ENCODE results near the gene SHB. TPM values are rescaled to one million over a fixed set of nuclear protein-coding genes. Genes with fewer than 3 reads are reported as not detected.

Gene SHB
- total RNA-seq, 1 experiment from 2014 or later, result 28.7 TPM

GRCh38 chr9:37958154-37958553 is 110.9 kb downstream of the SHB start:
- 0 out of 2 replicates have a peak, but pooled peaks cover 4% of the 10 kb centered on the region for H4K20me1 ChIP-seq (ENCODE audit: insufficient read depth)
- H3K9me3 ChIP-seq (ENCODE audit: control insufficient read depth in 1 of 2, insufficient read depth in 1 of 2, low read depth in 1 of 2, low read length in 2 of 2), result no peaks in the 10 kb centered on the region
- DNase-seq (ENCODE audit: low read depth, low spot score), result no peak
- no peaks in the 10 kb centered on the region for H3K9me2 ChIP-seq (ENCODE audit: insufficient read depth)
- H3K4me1 ChIP-seq (ENCODE audit: control insufficient read depth in 1 of 2, insufficient read depth in 2 of 2, low read length in 2 of 2), result peaks cover 26 to 49% of the 10 kb centered on the region in 2 experiments
- no peak overlapping the region for H3K9ac ChIP-seq (ENCODE audit: low read length)
- no peak overlapping the region for H3K4me2 ChIP-seq (ENCODE audit: low read length)
- TF ChIP-seq ELF1 (IDR thresholded peaks at IDR 0.05; ENCODE audit: borderline replicate concordance, low read depth), result no peak
- TF ChIP-seq FOSL1 (IDR thresholded peaks at IDR 0.05; ENCODE audit: low read depth), result no peak
- TF ChIP-seq JUND (IDR thresholded peaks at IDR 0.05), result no peak
- TF ChIP-seq SIN3A (IDR thresholded peaks at IDR 0.05; ENCODE audit: low read depth), result no peak
- TF ChIP-seq SP1 (IDR thresholded peaks at IDR 0.05; ENCODE audit: low read depth), result no peak
- TF ChIP-seq RAD21 (IDR thresholded peaks at IDR 0.05; ENCODE audit: low read depth), result no peak
- no peak for TF ChIP-seq EZH2 (IDR thresholded peaks at IDR 0.05)
- H3K4me3 ChIP-seq (replicated peaks in 1 of 2; ENCODE audit: low read depth in 1 of 2, low read length in 2 of 2), result no peak overlapping the region
- no peak for ATAC-seq
- intact Hi-C loops (cut with micrococcal nuclease), result no loop called here
- H3K27me3 ChIP-seq (ENCODE audit: insufficient read depth, low read length), result no peaks in the 10 kb centered on the region
- no peak overlapping the region for H2AFZ ChIP-seq (ENCODE audit: low read depth, low read length, poor library complexity, severe bottlenecking)
- no peak overlapping the region for H3K27ac ChIP-seq (ENCODE audit: low read depth, low read length)
- H3K79me2 ChIP-seq (ENCODE audit: insufficient read depth, low read length), result peaks cover 11% of the 10 kb centered on the region; the same call in 1 of the 2 replicates
- POLR2A ChIA-PET, result no interaction called here
- BruUV-seq (replicated peaks), result no TSS peak
- peaks cover 0 to 3% of the 10 kb centered on the region in 2 experiments; a peak in 1 of 4 replicates for H3K36me3 ChIP-seq (ENCODE audit: control insufficient read depth in 1 of 2, insufficient read depth in 2 of 2, low read length in 2 of 2)
- CTCF ChIA-PET, result no interaction called here
- RAD21 ChIA-PET (ENCODE audit: low non-redundant PET in 1 of 2, low total read pairs in 2 of 2, uncharacterized antibody in 2 of 2, unreplicated experiment in 2 of 2), result no interaction called here

DNA sequence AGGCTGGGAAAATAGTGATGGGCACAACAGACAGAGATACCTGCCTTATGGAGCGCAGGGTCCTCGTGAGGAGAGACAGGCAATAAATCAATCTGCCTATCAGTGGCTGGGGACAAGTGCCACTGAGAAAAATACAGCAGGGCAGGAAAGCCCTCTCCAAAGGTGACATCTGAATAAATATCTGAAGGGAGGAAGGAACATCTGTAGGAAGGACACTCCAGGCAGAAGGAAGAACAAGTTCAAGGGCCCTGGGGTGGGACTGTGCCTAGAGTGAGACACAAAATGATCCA is 111.4 kb downstream of the SHB start:
- 0 out of 2 replicates have a peak, but pooled peaks cover 4% of the 10 kb centered on the region for H4K20me1 ChIP-seq (ENCODE audit: insufficient read depth)
- RAD21 ChIA-PET (ENCODE audit: low non-redundant PET in 1 of 2, low total read pairs in 2 of 2, uncharacterized antibody in 2 of 2, unreplicated experiment in 2 of 2), result no interaction called here
- H3K79me2 ChIP-seq (ENCODE audit: insufficient read depth, low read length), result peaks cover 7% of the 10 kb centered on the region; the same call in 1 of the 2 replicates
- no peak overlapping the region for H3K27ac ChIP-seq (ENCODE audit: low read depth, low read length)
- CTCF ChIA-PET, result no interaction called here
- H3K4me2 ChIP-seq (ENCODE audit: low read length), result no peak overlapping the region
- no TSS peak for BruUV-seq (replicated peaks)
- TF ChIP-seq EZH2phosphoT487 (IDR thresholded peaks at IDR 0.05; ENCODE audit: borderline replicate concordance) (no peak), RAD21 (IDR thresholded peaks at IDR 0.05; ENCODE audit: low read depth) (no peak), SP1 (IDR thresholded peaks at IDR 0.05; ENCODE audit: low read depth) (no peak), ZFX (IDR thresholded peaks at IDR 0.05) (no peak), SRF (IDR thresholded peaks at IDR 0.05; ENCODE audit: low read depth) (no peak), YY1 (IDR thresholded peaks at IDR 0.05; ENCODE audit: extremely low read depth, insufficient replicate concordance, low read depth, low read length) (no peak), JUND (IDR thresholded peaks at IDR 0.05) (no peak)
- TF ChIP-seq, protein P1, sequence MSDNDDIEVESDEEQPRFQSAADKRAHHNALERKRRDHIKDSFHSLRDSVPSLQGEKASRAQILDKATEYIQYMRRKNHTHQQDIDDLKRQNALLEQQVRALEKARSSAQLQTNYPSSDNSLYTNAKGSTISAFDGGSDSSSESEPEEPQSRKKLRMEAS (IDR thresholded peaks at IDR 0.05), result no peak
- ATAC-seq (no peak), DNase-seq (ENCODE audit: low read depth, low spot score) (no peak)
- no peak overlapping the region for H2AFZ ChIP-seq (ENCODE audit: low read depth, low read length, poor library complexity, severe bottlenecking)
- no peak overlapping the region for H3K4me3 ChIP-seq (replicated peaks in 1 of 2; ENCODE audit: low read depth in 1 of 2, low read length in 2 of 2)
- H3K4me1 ChIP-seq (ENCODE audit: control insufficient read depth in 1 of 2, insufficient read depth in 2 of 2, low read length in 2 of 2), result peaks cover 32 to 54% of the 10 kb centered on the region in 2 experiments
- POLR2A ChIA-PET, result no interaction called here
- H3K9me2 ChIP-seq (ENCODE audit: insufficient read depth), result no peaks in the 10 kb centered on the region
- peaks cover 0 to 5% of the 10 kb centered on the region in 2 experiments; a peak in 1 of 4 replicates for H3K36me3 ChIP-seq (ENCODE audit: control insufficient read depth in 1 of 2, insufficient read depth in 2 of 2, low read length in 2 of 2)
- no peaks in the 10 kb centered on the region for H3K27me3 ChIP-seq (ENCODE audit: insufficient read depth, low read length)
- H3K9ac ChIP-seq (ENCODE audit: low read length), result no peak overlapping the region
- intact Hi-C loops (cut with micrococcal nuclease), result no loop called here
- no peaks in the 10 kb centered on the region for H3K9me3 ChIP-seq (ENCODE audit: control insufficient read depth in 1 of 2, insufficient read depth in 1 of 2, low read depth in 1 of 2, low read length in 2 of 2)
